ENCODE measurements around the gene PRSS56. TPM values are rescaled to one million over a fixed set of nuclear protein-coding genes. Genes with fewer than 3 reads are reported as not detected.

Gene PRSS56
- total and polyA plus RNA-seq, 2 of the 8 experiments (the other 6 are each of a cell fraction or from before 2014, with no cell fraction given): 0.03 TPM; not detected in 1

DNA sequence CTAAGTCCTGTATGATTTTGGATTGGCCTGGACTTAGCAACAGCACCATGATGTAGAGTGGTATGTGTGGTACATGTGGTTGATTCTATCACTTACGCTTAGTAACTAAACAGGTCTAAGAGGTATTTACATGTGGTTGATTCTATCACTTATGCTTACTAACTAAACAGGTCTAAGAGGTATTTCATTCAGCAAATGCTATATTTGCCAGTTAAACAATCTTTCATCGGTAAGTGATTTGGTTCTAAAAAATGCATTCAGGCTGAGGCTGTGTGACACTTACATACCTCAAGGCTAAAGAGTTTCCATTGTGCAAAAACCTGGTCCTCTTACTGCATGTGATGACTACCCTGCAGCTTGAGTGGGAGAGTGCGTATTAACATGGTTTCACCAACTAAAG, 43.4 kb downstream of the PRSS56 start (continued):
- TF ChIP-seq SAP30 (IDR thresholded peaks at IDR 0.05; ENCODE audit: insufficient read depth, insufficient replicate concordance, low read length) (no peak), CBX5 (IDR thresholded peaks at IDR 0.05; ENCODE audit: low read depth, low read length) (no peak)

Data from H1 (cell line).